HFF-Myc (cell line): Measurements from ENCODE around the gene SPC25.

Experiments
- DNase-seq: peaks from one replicate; pipeline ENCODE4 v3.0.0-alpha.2; 2011; ENCODE audit warnings: low read depth; ENCODE audit errors: extremely low read depth
- H3K4me3 ChIP-seq: replicated peaks from 2 replicates; pipeline ENCODE4 v1.5.1; 2011; ENCODE audit warnings: low read depth, mild to moderate bottlenecking, control low read depth, low read length
- TF ChIP-seq, protein P1 (sequence below): IDR thresholded peaks from 2 replicates; pipeline ENCODE4 v1.5.1; 2012; ENCODE audit warnings: mild to moderate bottlenecking, low read depth, low read length, control low read depth; ENCODE audit errors: missing control alignments

SPC25 gene

DNA sequence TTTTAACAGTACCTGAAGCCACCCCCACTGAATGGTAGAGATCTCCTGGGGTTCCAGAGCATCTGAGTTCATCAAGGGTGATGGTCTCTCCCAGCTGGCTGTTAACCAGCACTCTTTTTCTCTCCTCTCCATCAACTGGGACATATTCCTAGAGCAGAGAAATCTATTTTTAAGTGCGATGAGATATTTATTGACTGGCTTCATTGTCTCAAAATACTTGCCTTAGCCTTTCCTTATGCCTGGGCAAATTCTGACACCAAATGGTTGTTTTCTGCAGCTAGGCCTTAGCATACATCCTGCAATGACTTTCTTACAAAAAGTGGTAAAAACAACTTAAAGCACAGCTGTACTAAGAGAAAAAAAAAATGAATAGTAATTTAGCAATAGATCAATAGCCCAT is 68.2 kb downstream of the SPC25 start:
- TF ChIP-seq, protein P1, sequence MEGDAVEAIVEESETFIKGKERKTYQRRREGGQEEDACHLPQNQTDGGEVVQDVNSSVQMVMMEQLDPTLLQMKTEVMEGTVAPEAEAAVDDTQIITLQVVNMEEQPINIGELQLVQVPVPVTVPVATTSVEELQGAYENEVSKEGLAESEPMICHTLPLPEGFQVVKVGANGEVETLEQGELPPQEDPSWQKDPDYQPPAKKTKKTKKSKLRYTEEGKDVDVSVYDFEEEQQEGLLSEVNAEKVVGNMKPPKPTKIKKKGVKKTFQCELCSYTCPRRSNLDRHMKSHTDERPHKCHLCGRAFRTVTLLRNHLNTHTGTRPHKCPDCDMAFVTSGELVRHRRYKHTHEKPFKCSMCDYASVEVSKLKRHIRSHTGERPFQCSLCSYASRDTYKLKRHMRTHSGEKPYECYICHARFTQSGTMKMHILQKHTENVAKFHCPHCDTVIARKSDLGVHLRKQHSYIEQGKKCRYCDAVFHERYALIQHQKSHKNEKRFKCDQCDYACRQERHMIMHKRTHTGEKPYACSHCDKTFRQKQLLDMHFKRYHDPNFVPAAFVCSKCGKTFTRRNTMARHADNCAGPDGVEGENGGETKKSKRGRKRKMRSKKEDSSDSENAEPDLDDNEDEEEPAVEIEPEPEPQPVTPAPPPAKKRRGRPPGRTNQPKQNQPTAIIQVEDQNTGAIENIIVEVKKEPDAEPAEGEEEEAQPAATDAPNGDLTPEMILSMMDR, result no peak
- no peak overlapping the region for H3K4me3 ChIP-seq
- DNase-seq, result no peak

DNA sequence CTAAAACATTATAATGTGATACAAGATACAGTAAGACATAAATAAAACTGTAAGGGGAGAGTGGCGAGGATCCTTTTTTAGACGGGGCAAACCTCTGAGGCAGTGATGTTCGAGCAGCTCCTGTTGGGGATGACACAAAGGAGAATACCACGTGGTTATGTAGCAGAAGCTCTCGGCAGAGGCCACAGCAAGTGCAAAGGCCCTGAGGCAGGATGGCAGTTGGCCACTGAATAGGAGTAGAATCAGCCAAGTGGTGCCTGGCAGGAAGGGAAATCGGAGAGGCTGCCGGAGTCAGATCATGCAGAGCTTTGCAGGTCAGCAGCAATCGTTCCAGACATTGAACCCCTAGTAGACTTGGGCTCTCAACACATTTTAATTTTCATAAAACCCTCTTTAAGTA is 68.7 kb downstream of the SPC25 start:
- no peak for DNase-seq
- TF ChIP-seq, protein P1, result no peak

More for the DNA sequence above, 68.7 kb downstream of the SPC25 start:
- no peak overlapping the region for H3K4me3 ChIP-seq
